ENCODE data around the gene IPP.
A peak's percentile ranks its signal among the peaks of the same experiment; 100 is the strongest.
"Not testable (repeated sequence)": the region's sequence is repeated elsewhere in the genome, so short reads cannot be mapped to it uniquely, and the experiment has no call there.

IPP gene

GRCh38 chr1:45765999-45766792 is 15.7 kb upstream of the IPP start:
- Histone ChIP-seq H3K36me3 (ENCODE audit: control insufficient read depth, insufficient read depth, low read length) (no peaks in the 10 kb centered on the region), H3K27me3 (ENCODE audit: control insufficient read depth, insufficient read depth, low read length) (no peaks in the 10 kb centered on the region), H3K4me1 (ENCODE audit: control insufficient read depth, insufficient read depth, low read length) (no peaks in the 10 kb centered on the region), H3K9me3 (ENCODE audit: control insufficient read depth, insufficient read depth, low read length) (no peaks in the 10 kb centered on the region), H3K4me3 (ENCODE audit: low read depth, low read length) (no peak overlapping the region), H3K9ac (ENCODE audit: low read depth, low read length) (no peak overlapping the region)

- Histone ChIP-seq H3K27me3 (ENCODE audit: control insufficient read depth, insufficient read depth, low read length) (no peaks in the 10 kb centered on the region), H3K36me3 (ENCODE audit: control insufficient read depth, insufficient read depth, low read length) (no peaks in the 10 kb centered on the region), H3K9ac (ENCODE audit: low read depth, low read length) (no peak overlapping the region)
Measured at GRCh38 chr1:45762291-45762690, 11.8 kb upstream of the IPP start.

DNA sequence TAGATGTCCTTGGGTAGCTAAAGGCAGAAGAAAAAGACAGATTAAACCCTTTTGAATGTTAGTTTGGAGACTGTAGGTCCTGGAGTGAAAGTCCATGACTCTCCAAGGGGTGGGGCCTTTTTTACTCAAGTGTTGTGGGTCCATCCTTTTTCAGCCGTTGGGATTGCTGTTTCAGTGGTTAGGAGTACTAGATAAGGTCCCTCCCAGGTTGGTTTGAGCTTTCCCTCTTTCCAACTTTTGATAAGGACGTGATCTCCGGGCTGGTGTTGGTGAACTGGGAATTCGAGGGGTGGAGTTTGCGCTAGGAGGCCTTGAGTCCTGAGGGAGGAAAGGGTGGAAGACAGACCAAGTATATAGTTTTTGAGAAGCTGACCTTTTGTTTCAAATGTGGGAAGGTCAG is 5.2 kb upstream of the IPP start:
- no peaks in the 10 kb centered on the region for H3K36me3 ChIP-seq (ENCODE audit: control insufficient read depth, insufficient read depth, low read length)
- no peaks in the 10 kb centered on the region for H3K4me1 ChIP-seq (ENCODE audit: control insufficient read depth, insufficient read depth, low read length)
- H3K9me3 ChIP-seq (ENCODE audit: control insufficient read depth, insufficient read depth, low read length), result peaks cover 4% of the 10 kb centered on the region
- no peak overlapping the region for H3K4me3 ChIP-seq (ENCODE audit: low read depth, low read length)
- H3K27me3 ChIP-seq (ENCODE audit: control insufficient read depth, insufficient read depth, low read length), result no peaks in the 10 kb centered on the region
- H3K9ac ChIP-seq (ENCODE audit: low read depth, low read length), result no peak overlapping the region

More at GRCh38 chr1:45762291-45762690, 11.8 kb upstream of the IPP start:
- Histone ChIP-seq H3K4me3 (ENCODE audit: low read depth, low read length) (no peak overlapping the region), H3K4me1 (ENCODE audit: control insufficient read depth, insufficient read depth, low read length) (no peaks in the 10 kb centered on the region), H3K9me3 (ENCODE audit: control insufficient read depth, insufficient read depth, low read length) (no peaks in the 10 kb centered on the region)

GRCh38 chr1:45753248-45754037 is 3.0 kb upstream of the IPP start:
- H3K27me3 ChIP-seq (ENCODE audit: control insufficient read depth, insufficient read depth, low read length), result no peaks in the 10 kb centered on the region
- H3K4me1 ChIP-seq (ENCODE audit: control insufficient read depth, insufficient read depth, low read length), result no peaks in the 10 kb centered on the region
- peaks cover 4% of the 10 kb centered on the region for H3K9me3 ChIP-seq (ENCODE audit: control insufficient read depth, insufficient read depth, low read length)
- no peaks in the 10 kb centered on the region for H3K36me3 ChIP-seq (ENCODE audit: control insufficient read depth, insufficient read depth, low read length)
- no peak overlapping the region for H3K9ac ChIP-seq (ENCODE audit: low read depth, low read length)
- no peak overlapping the region for H3K4me3 ChIP-seq (ENCODE audit: low read depth, low read length)

- no peak overlapping the region for H3K4me3 ChIP-seq (ENCODE audit: low read depth, low read length)
- no peak overlapping the region for H3K9ac ChIP-seq (ENCODE audit: low read depth, low read length)
- no peaks in the 10 kb centered on the region for H3K36me3 ChIP-seq (ENCODE audit: control insufficient read depth, insufficient read depth, low read length)
- no peaks in the 10 kb centered on the region for H3K4me1 ChIP-seq (ENCODE audit: control insufficient read depth, insufficient read depth, low read length)
- H3K27me3 ChIP-seq (ENCODE audit: control insufficient read depth, insufficient read depth, low read length), result no peaks in the 10 kb centered on the region
- H3K9me3 ChIP-seq (ENCODE audit: control insufficient read depth, insufficient read depth, low read length), result peaks cover 4% of the 10 kb centered on the region
Measured at GRCh38 chr1:45752441-45753052, 2.1 kb upstream of the IPP start.

- Histone ChIP-seq H3K4me3 (ENCODE audit: low read depth, low read length) (no peak overlapping the region), H3K9ac (ENCODE audit: low read depth, low read length) (no peak overlapping the region), H3K27me3 (ENCODE audit: control insufficient read depth, insufficient read depth, low read length) (no peaks in the 10 kb centered on the region), H3K9me3 (ENCODE audit: control insufficient read depth, insufficient read depth, low read length) (peaks cover 4% of the 10 kb centered on the region), H3K4me1 (ENCODE audit: control insufficient read depth, insufficient read depth, low read length) (no peaks in the 10 kb centered on the region), H3K36me3 (ENCODE audit: control insufficient read depth, insufficient read depth, low read length) (no peaks in the 10 kb centered on the region)
Measured at GRCh38 chr1:45752014-45752413, 1.6 kb upstream of the IPP start.

DNA sequence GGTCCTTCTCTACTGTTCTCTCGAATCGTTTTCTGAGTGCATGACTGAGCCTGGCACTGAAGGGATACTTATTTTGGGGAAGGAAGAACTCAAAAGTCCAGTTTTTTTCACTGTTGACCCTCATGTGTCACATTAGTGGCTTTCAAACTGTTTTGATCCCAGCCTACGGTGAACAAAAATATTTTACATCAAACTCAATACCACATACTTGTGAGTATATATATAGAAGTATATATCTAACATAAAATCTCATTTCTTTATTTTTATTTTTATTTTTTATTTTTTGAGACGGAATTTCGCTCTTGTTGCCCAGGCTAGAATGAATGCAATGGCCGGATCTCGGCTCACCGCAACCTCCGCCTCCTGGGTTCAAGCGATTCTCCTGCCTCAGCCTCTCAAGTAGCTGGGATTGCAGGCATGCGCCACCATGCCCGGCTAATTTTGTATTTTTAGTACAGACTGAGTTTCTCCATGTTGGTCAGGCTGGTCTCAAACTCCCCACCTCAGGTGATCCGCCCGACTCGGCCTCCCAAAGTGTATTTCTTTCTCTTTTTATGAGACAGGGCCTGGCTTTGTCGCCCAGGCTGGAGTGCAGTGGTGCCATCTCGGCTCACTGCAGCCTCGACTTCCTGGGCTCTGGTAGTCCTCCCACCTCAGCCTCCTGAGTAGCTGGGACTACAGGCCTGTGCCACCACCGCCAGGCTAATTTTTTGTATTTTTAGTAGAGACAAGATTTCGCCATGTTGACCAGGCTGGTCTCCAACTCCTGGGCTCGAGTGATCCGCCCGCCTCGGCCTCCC is 786 bp upstream of the IPP start:
- H3K9me3 ChIP-seq (ENCODE audit: control insufficient read depth, insufficient read depth, low read length); H3K27me3 ChIP-seq (ENCODE audit: control insufficient read depth, insufficient read depth, low read length); H3K36me3 ChIP-seq (ENCODE audit: control insufficient read depth, insufficient read depth, low read length); H3K4me1 ChIP-seq (ENCODE audit: control insufficient read depth, insufficient read depth, low read length): not testable (repeated sequence)
- Histone ChIP-seq H3K9ac (ENCODE audit: low read depth, low read length) (peak overlapping the region; percentile 97), H3K4me3 (ENCODE audit: low read depth, low read length) (peak overlapping the region; percentile 76)

DNA sequence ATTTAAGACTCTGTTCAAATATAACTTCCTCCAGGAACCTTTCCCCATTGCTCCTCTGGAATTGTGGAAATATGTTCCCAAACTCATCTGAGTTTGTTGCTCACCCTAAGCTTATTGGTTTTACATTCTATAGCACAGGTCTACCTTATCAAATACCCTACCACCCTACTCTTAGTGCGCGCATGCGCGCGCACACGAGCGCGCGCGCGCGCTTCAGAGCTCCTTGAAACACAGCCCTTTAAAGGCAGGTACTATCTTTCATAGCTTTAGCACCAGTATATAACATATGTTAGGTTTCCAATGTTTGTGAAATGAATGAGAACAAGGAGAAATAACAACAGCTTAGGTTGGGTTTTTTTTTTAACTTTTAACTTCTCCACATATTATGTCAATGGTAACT is 3.5 kb downstream of the IPP start:
- Histone ChIP-seq H3K4me3 (ENCODE audit: low read depth, low read length) (no peak overlapping the region), H3K9ac (ENCODE audit: low read depth, low read length) (no peak overlapping the region)

DNA sequence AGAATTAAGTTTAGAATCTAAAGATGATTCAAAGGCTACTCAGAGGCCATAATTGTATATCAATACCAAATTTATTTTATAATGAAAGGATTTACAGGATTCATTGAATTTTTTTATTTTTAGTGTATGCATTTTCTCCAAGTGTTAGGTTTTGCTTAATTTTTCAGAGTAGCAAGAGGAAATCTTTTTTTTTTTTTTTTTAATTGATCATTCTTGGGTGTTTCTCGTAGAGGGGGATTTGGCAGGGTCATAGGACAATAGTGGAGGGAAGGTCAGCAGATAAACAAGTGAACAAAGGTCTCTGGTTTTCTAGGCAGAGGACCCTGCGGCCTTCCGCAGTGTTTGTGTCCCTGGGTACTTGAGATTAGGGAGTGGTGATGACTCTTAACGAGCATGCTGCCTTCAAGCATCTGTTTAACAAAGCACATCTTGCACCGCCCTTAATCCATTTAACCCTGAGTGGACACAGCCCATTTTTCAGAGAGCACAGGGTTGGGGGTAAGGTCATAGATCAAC is 10.8 kb downstream of the IPP start:
- not testable (repeated sequence) for H3K9me3 ChIP-seq (ENCODE audit: control insufficient read depth, insufficient read depth, low read length); H3K4me1 ChIP-seq (ENCODE audit: control insufficient read depth, insufficient read depth, low read length); H3K9ac ChIP-seq (ENCODE audit: low read depth, low read length); H3K36me3 ChIP-seq (ENCODE audit: control insufficient read depth, insufficient read depth, low read length); H3K27me3 ChIP-seq (ENCODE audit: control insufficient read depth, insufficient read depth, low read length); H3K4me3 ChIP-seq (ENCODE audit: low read depth, low read length)

More for the DNA sequence above, 3.5 kb downstream of the IPP start:
- no peaks in the 10 kb centered on the region for H3K36me3 ChIP-seq (ENCODE audit: control insufficient read depth, insufficient read depth, low read length)
- H3K27me3 ChIP-seq (ENCODE audit: control insufficient read depth, insufficient read depth, low read length), result no peaks in the 10 kb centered on the region
- H3K9me3 ChIP-seq (ENCODE audit: control insufficient read depth, insufficient read depth, low read length), result no peaks in the 10 kb centered on the region
- H3K4me1 ChIP-seq (ENCODE audit: control insufficient read depth, insufficient read depth, low read length), result no peaks in the 10 kb centered on the region

DNA sequence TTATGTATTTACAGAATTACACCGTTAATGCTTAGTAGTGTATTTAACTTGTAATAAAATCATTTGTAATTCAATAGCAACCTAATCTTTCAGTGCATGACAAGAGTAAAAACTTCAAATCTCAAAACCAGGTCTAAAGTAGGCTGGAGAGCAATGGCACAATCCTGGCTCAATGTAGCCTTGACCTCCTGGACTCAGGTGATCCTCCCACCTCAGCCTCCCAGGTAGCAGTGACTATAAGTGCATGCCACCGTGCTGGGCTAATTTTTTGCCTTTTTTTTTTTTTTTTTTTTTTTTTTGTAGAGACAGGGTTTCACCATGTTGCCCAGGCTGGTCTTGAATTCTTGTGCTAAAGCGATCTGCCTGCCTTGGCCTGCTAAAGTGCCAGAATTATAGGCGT is 11.3 kb downstream of the IPP start:
- H3K4me3 ChIP-seq (ENCODE audit: low read depth, low read length), result no peak overlapping the region
- no peak overlapping the region for H3K9ac ChIP-seq (ENCODE audit: low read depth, low read length)
- H3K9me3 ChIP-seq (ENCODE audit: control insufficient read depth, insufficient read depth, low read length), result no peaks in the 10 kb centered on the region
- no peaks in the 10 kb centered on the region for H3K27me3 ChIP-seq (ENCODE audit: control insufficient read depth, insufficient read depth, low read length)
- H3K36me3 ChIP-seq (ENCODE audit: control insufficient read depth, insufficient read depth, low read length), result no peaks in the 10 kb centered on the region
- no peaks in the 10 kb centered on the region for H3K4me1 ChIP-seq (ENCODE audit: control insufficient read depth, insufficient read depth, low read length)

GRCh38 chr1:45730780-45731319 is 19.6 kb downstream of the IPP start:
- Histone ChIP-seq H3K4me1 (ENCODE audit: control insufficient read depth, insufficient read depth, low read length) (no peaks in the 10 kb centered on the region), H3K4me3 (ENCODE audit: low read depth, low read length) (no peak overlapping the region), H3K9ac (ENCODE audit: low read depth, low read length) (no peak overlapping the region), H3K9me3 (ENCODE audit: control insufficient read depth, insufficient read depth, low read length) (no peaks in the 10 kb centered on the region), H3K36me3 (ENCODE audit: control insufficient read depth, insufficient read depth, low read length) (no peaks in the 10 kb centered on the region), H3K27me3 (ENCODE audit: control insufficient read depth, insufficient read depth, low read length) (no peaks in the 10 kb centered on the region)
